Mesendoderm (in vitro differentiated cells): ENCODE data around the gene SH3RF1.

Experiments used
- DNase-seq: peaks from one replicate; pipeline ENCODE4 v3.0.0; 2013
- H2AK5ac ChIP-seq: 2 replicates; pipeline ENCODE4 v1.6.1; 2013; ENCODE audit warnings: low read length, inconsistent platforms
- H2BK120ac ChIP-seq: 2 replicates; pipeline ENCODE4 v1.6.1; 2013; ENCODE audit warnings: low read depth, mild to moderate bottlenecking, low read length, moderate library complexity, mixed read lengths
- H2BK15ac ChIP-seq: replicated peaks from 2 replicates; pipeline ENCODE4 v1.6.1; 2013; ENCODE audit warnings: low read depth, mild to moderate bottlenecking, moderate library complexity
- H2BK5ac ChIP-seq: 2 replicates; pipeline ENCODE4 v1.6.1; 2013; ENCODE audit warnings: low read length, inconsistent platforms
- H3K18ac ChIP-seq: 2 replicates; pipeline ENCODE4 v1.6.1; 2013; ENCODE audit warnings: mild to moderate bottlenecking, low read length, mixed read lengths
- H3K23ac ChIP-seq: one replicate; pipeline ENCODE4 v1.6.1; 2013; ENCODE audit warnings: low read length
- H3K27ac ChIP-seq: 2 replicates; pipeline ENCODE4 v1.5.1; 2013; ENCODE audit warnings: low read depth, mild to moderate bottlenecking, inconsistent platforms, low read length, moderate library complexity
- H3K27me3 ChIP-seq: 2 replicates; pipeline ENCODE4 v1.6.1; 2013; ENCODE audit warnings: low read length, control low read depth, mild to moderate bottlenecking, inconsistent platforms; ENCODE audit not compliant: insufficient read depth, poor library complexity
- H3K36me3 ChIP-seq: 2 replicates; pipeline ENCODE4 v1.6.1; 2013; ENCODE audit warnings: low read length, inconsistent platforms; ENCODE audit not compliant: control insufficient read depth, insufficient read depth
- H3K4ac ChIP-seq: one replicate; pipeline ENCODE4 v1.6.1; 2013; ENCODE audit warnings: low read depth, mild to moderate bottlenecking, low read length, moderate library complexity
- H3K4me1 ChIP-seq: 2 replicates; pipeline ENCODE4 v1.6.1; 2013; ENCODE audit warnings: low read depth, low read length, inconsistent platforms; ENCODE audit not compliant: control insufficient read depth
- H3K4me2 ChIP-seq: 2 replicates; pipeline ENCODE4 v1.6.1; 2013; ENCODE audit warnings: low read length
- H3K4me3 ChIP-seq: 2 replicates; pipeline ENCODE4 v1.5.1; 2013; ENCODE audit warnings: mild to moderate bottlenecking, low read length
- H3K56ac ChIP-seq: one replicate; pipeline ENCODE4 v1.6.1; 2013; ENCODE audit warnings: low read length
- H3K79me1 ChIP-seq: 2 replicates; pipeline ENCODE4 v1.6.1; 2013; ENCODE audit warnings: low read length, inconsistent platforms
- H3K79me2 ChIP-seq: 2 replicates; pipeline ENCODE4 v1.6.1; 2013; ENCODE audit warnings: mild to moderate bottlenecking, low read length; ENCODE audit not compliant: control insufficient read depth, insufficient read depth
- H3K9ac ChIP-seq: 2 replicates; pipeline ENCODE4 v1.6.1; 2013; ENCODE audit warnings: low read length, inconsistent platforms
- H4K5ac ChIP-seq: one replicate; pipeline ENCODE4 v1.6.1; 2013; ENCODE audit warnings: low read length
- H4K8ac ChIP-seq: one replicate; pipeline ENCODE4 v1.6.1; 2013; ENCODE audit warnings: low read depth, mild to moderate bottlenecking, control low read depth, low read length, moderate library complexity
- WGBS: extraction: QIAGEN DNeasy Blood & Tissue Kit; methylation state at CpG from one replicate; pipeline ENCODE4 v1.1.7; 2013; ENCODE audit warnings: low lambda C conversion rate, missing lambda C conversion rate; ENCODE audit not compliant: insufficient coverage; ENCODE audit errors: extremely low coverage; 5-methylcytosine and 5-hydroxymethylcytosine counted together

SH3RF1 gene

DNA sequence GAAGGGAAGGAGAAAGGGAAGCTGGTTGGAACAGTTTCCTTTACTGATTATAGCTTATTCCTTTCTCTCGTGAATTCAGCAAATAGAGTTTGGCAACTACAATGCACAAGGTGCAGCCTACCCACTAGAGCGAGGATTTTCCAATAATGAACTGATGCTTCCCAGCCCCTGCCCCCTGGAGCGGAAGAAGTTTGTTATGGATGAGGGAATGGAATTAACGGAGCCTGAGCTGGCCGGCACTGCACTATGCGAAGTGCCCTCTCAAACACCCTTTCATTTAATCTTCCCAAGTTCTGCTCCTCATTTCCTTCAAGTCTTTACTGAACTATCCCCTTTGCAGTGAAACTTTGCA lies 218.2 kb downstream of the SH3RF1 start:
- Histone ChIP-seq H3K79me2 (no peaks in the 10 kb centered on the region), H3K27me3 (no peaks in the 10 kb centered on the region), H3K4ac (no peak overlapping the region), H4K5ac (no peak overlapping the region), H2BK15ac (no peak overlapping the region), H2AK5ac (no peak overlapping the region), H3K56ac (no peak overlapping the region), H3K4me1 (peaks cover 5% of the 10 kb centered on the region), H2BK5ac (no peak overlapping the region), H3K4me2 (no peak overlapping the region), H3K4me3 (no peak overlapping the region), H3K9ac (no peak overlapping the region), H3K27ac (no peak overlapping the region), H3K18ac (no peak overlapping the region), H3K79me1 (no peaks in the 10 kb centered on the region), H2BK120ac (no peak overlapping the region), H4K8ac (no peak overlapping the region), H3K23ac (no peak overlapping the region), H3K36me3 (no peaks in the 10 kb centered on the region)
- DNase-seq: no peak
- no CpG with 5 or more reads among the region's 6 CpGs for WGBS

DNA sequence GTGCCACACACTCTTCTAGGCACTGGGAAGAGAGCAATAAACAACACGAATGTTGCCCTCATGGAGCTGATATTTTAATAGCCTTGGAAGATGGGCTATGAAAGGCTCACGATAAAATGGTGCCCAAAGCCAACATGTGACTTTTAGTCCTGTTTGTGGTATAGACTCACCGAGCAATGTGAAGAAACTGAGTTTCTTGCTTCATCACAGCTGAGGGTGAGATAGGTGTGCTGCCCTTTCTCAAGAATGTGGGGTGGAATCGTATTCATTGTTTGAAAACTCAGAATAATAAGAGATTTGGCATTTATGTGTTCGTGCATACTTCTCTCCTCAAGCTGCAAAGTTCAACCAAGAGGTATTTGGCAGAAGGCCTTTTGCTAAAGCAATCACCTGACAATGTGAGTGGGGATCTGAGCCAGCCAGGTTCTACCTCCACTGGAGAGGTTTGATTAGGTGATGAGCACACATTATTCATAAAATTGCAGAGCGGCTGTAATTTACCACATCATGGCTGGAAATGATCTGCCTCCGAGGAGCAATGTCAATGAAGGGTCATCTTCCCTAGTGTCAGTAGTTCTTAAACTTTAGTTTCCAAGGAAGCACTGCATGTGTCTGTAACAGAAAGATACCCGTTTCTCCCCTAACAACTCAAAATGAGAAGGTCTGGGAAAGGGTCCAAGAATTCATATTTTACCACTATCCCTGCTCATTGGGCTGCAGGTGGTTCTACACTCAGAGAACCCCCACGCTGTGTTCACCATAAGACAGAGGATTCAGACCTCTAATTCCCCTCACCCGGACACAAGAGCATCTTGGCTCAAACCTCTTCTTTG lies 218.8 kb downstream of the SH3RF1 start:
- Histone ChIP-seq H3K36me3 (no peaks in the 10 kb centered on the region), H3K56ac (no peak overlapping the region), H3K79me2 (no peaks in the 10 kb centered on the region), H3K9ac (no peak overlapping the region), H3K4me1 (peaks cover 5% of the 10 kb centered on the region), H3K79me1 (no peaks in the 10 kb centered on the region), H4K5ac (no peak overlapping the region), H3K4ac (no peak overlapping the region), H3K4me3 (no peak overlapping the region), H2BK120ac (no peak overlapping the region), H2BK5ac (no peak overlapping the region), H2AK5ac (no peak overlapping the region), H3K4me2 (no peak overlapping the region), H4K8ac (no peak overlapping the region), H3K27ac (no peak overlapping the region), H2BK15ac (no peak overlapping the region), H3K23ac (no peak overlapping the region), H3K27me3 (no peaks in the 10 kb centered on the region), H3K18ac (no peak overlapping the region)
- no CpG with 5 or more reads among the region's 10 CpGs for WGBS
- DNase-seq: no peak

DNA sequence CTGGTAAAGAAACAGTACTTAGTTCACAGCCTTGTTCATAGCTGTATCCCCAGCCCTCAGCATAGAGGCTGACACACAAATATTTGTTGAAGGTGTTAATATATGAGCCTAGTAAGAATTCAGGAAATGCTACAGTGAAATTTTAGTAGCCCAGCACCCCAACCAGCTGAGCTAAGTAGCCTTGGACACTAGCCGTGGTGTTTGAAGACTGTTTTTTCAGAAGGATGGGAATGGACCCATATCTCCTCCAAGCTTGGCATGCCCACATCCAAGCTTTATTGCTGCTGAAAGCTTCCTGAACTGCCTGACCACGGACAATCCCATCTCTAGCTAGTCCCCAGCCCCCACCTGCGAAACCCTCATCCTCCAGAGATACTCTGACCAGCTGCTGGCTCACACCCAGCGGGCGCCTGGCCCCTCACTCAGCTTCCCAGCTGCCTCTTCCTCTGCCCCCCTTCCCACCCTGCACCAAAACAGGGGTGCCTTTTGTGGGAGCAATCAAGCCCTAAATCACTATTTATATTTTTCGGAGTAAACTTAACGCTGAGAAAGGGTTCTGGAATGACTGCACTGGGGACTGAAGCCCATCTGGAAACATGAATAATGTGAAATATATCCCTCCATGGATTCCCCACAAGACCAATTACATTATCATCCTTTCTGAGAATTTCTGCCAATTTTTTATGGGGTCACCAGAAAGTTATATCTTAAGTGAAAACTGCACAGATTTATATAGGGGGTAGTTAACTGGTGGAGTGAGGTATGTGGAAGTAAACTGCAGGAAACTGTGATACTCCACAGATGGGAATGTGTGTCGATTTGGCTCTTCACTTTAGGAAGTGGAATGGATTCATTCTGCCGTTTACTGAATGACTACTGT lies 219.6 kb downstream of the SH3RF1 start:
- no CpG with 5 or more reads among the region's 9 CpGs for WGBS

DNA sequence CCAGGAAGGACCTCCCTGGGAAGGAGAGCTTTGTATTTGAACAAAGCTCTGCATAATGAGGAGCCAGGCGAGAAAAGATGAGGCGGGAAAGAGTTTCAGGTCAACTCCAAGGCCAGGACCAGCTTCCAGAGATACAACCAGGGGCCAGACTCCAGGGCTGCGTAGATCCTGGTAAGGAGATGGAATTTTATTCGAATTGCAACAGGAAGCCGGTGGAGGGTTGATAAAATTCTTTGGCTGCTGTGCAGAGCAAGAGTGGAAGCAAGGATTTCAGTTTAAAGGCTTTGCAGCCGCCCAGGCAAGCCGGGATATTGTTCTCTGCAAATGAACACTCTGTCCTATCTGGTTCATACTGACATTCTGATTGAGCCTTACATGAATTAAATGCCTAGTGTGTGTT lies 220.5 kb downstream of the SH3RF1 start:
- no CpG with 5 or more reads among the region's 7 CpGs for WGBS
- no peak overlapping the region for H3K27ac ChIP-seq
- DNase-seq: peak; percentile 34

More for the DNA sequence above, 219.6 kb downstream of the SH3RF1 start:
- Histone ChIP-seq H3K23ac (no peak overlapping the region), H3K4me2 (no peak overlapping the region), H3K4me3 (no peak overlapping the region), H2AK5ac (no peak overlapping the region), H3K79me2 (no peaks in the 10 kb centered on the region), H3K79me1 (no peaks in the 10 kb centered on the region), H4K5ac (no peak overlapping the region), H3K18ac (no peak overlapping the region), H4K8ac (no peak overlapping the region), H3K4ac (no peak overlapping the region), H2BK120ac (no peak overlapping the region), H3K27ac (no peak overlapping the region), H2BK15ac (no peak overlapping the region), H2BK5ac (no peak overlapping the region), H3K36me3 (no peaks in the 10 kb centered on the region), H3K9ac (no peak overlapping the region), H3K4me1 (peaks cover 5% of the 10 kb centered on the region), H3K27me3 (no peaks in the 10 kb centered on the region), H3K56ac (no peak overlapping the region)
- DNase-seq: no peak

DNA sequence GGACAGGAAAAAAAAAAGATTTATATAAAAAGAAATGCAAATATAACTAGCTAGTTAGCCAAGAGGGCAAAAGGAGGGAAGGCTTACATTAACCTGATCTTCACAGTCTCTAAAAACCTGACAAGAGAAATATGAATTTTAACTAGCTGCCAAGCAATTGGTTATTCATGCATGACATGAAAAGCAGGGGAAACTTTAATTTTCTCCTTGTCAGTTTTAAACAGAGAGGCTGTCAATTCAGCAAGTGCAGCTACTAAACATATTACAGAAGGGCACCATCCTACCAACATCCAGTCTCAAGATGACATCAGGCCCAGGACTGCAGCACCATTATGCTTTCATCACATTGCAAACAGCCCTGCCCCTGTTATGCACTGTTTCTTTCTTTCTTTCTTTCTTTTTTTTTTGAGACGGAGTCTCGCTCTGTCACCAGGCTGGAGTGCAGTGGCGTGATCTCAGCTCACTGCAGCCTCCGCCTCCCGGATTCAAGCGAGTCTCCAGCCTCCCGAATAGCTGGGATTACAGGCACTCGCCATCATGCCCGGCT lies 221.8 kb downstream of the SH3RF1 start:
- DNase-seq: no peak
- Histone ChIP-seq H3K4ac (no peak overlapping the region), H3K18ac (no peak overlapping the region), H3K4me3 (no peak overlapping the region), H3K9ac (no peak overlapping the region), H3K27me3 (no peaks in the 10 kb centered on the region), H4K5ac (no peak overlapping the region), H3K23ac (no peak overlapping the region), H3K4me2 (no peak overlapping the region), H4K8ac (no peak overlapping the region), H2AK5ac (no peak overlapping the region), H3K56ac (no peak overlapping the region), H3K79me1 (no peaks in the 10 kb centered on the region), H3K4me1 (peaks cover 5% of the 10 kb centered on the region), H3K36me3 (no peaks in the 10 kb centered on the region), H2BK15ac (no peak overlapping the region), H2BK5ac (no peak overlapping the region), H3K79me2 (no peaks in the 10 kb centered on the region), H3K27ac (no peak overlapping the region), H2BK120ac (no peak overlapping the region)
- WGBS: no CpG with 5 or more reads among the region's 9 CpGs

More for the DNA sequence above, 220.5 kb downstream of the SH3RF1 start:
- Histone ChIP-seq H3K56ac (no peak overlapping the region), H3K4me2 (no peak overlapping the region), H3K4me1 (peaks cover 5% of the 10 kb centered on the region), H4K5ac (no peak overlapping the region), H3K36me3 (no peaks in the 10 kb centered on the region), H2BK15ac (no peak overlapping the region), H3K23ac (no peak overlapping the region), H3K4me3 (no peak overlapping the region), H3K79me1 (no peaks in the 10 kb centered on the region), H3K79me2 (no peaks in the 10 kb centered on the region), H3K4ac (no peak overlapping the region), H2BK5ac (no peak overlapping the region), H2BK120ac (no peak overlapping the region), H3K27me3 (no peaks in the 10 kb centered on the region), H3K9ac (no peak overlapping the region), H2AK5ac (no peak overlapping the region), H3K18ac (no peak overlapping the region), H4K8ac (no peak overlapping the region)
